Measurements from ENCODE around the gene CFAP69. TPM values are rescaled to one million over a fixed set of nuclear protein-coding genes. Genes with fewer than 3 reads are reported as not detected.
"Not testable (repeated sequence)": the region's sequence is repeated elsewhere in the genome, so short reads cannot be mapped to it uniquely, and the experiment has no call there.

Gene CFAP69
- total RNA-seq, 1 experiment from 2014 or later: 4.1 TPM

GRCh38 chr7:90251304-90251635 is 6.3 kb downstream of the CFAP69 start (continued):
- TF ChIP-seq SP1 (IDR thresholded peaks at IDR 0.05; ENCODE audit: low read depth) (no peak), POLR2A (IDR thresholded peaks at IDR 0.05; ENCODE audit: borderline replicate concordance, extremely low read depth, insufficient read depth, insufficient read length) (no peak)

GRCh38 chr7:90256011-90256410 is 11.0 kb downstream of the CFAP69 start:
- RAD21 ChIA-PET (ENCODE audit: low non-redundant PET in 1 of 2, low total read pairs in 2 of 2, uncharacterized antibody in 2 of 2, unreplicated experiment in 2 of 2); CTCF ChIA-PET; DNase-seq (ENCODE audit: low read depth, low spot score): not testable (repeated sequence)

GRCh38 chr7:90256778-90257177 is 11.8 kb downstream of the CFAP69 start:
- RAD21 ChIA-PET (ENCODE audit: low non-redundant PET in 1 of 2, low total read pairs in 2 of 2, uncharacterized antibody in 2 of 2, unreplicated experiment in 2 of 2): no interaction called here
- Histone ChIP-seq H2AFZ (ENCODE audit: low read depth, low read length, poor library complexity, severe bottlenecking) (no peak overlapping the region), H3K9ac (ENCODE audit: low read length) (no peak overlapping the region), H3K79me2 (ENCODE audit: insufficient read depth, low read length) (no peaks in the 10 kb centered on the region), H3K4me1 (ENCODE audit: control insufficient read depth in 1 of 2, insufficient read depth in 2 of 2, low read length in 2 of 2) (no peaks in the 10 kb centered on the region), H3K27ac (ENCODE audit: low read depth, low read length) (no peak overlapping the region), H3K36me3 (ENCODE audit: control insufficient read depth in 1 of 2, insufficient read depth in 2 of 2, low read length in 2 of 2) (no peaks in the 10 kb centered on the region), H3K4me2 (ENCODE audit: low read length) (no peak overlapping the region), H3K4me3 (replicated peaks in 1 of 2; ENCODE audit: low read depth in 1 of 2, low read length in 2 of 2) (no peak overlapping the region), H3K9me3 (ENCODE audit: control insufficient read depth in 1 of 2, insufficient read depth in 1 of 2, low read depth in 1 of 2, low read length in 2 of 2) (no peaks in the 10 kb centered on the region), H3K27me3 (ENCODE audit: insufficient read depth, low read length) (no peaks in the 10 kb centered on the region), H3K9me2 (ENCODE audit: insufficient read depth) (no peaks in the 10 kb centered on the region), H4K20me1 (ENCODE audit: insufficient read depth) (no peaks in the 10 kb centered on the region)
- intact Hi-C loops (cut with micrococcal nuclease): no loop called here
- CTCF ChIA-PET: no interaction called here
- TF ChIP-seq EZH2phosphoT487 (IDR thresholded peaks at IDR 0.05; ENCODE audit: borderline replicate concordance) (no peak), SRF (IDR thresholded peaks at IDR 0.05; ENCODE audit: low read depth) (no peak), ELF1 (IDR thresholded peaks at IDR 0.05; ENCODE audit: borderline replicate concordance, low read depth) (no peak), SP1 (IDR thresholded peaks at IDR 0.05; ENCODE audit: low read depth) (no peak), EZH2 (IDR thresholded peaks at IDR 0.05) (no peak), ZFX (IDR thresholded peaks at IDR 0.05) (no peak), YY1 (IDR thresholded peaks at IDR 0.05; ENCODE audit: extremely low read depth, insufficient replicate concordance, low read depth, low read length) (no peak), RAD21 (IDR thresholded peaks at IDR 0.05; ENCODE audit: low read depth) (no peak), EGR1 (IDR thresholded peaks at IDR 0.05; ENCODE audit: low read depth) (no peak), CEBPB (IDR thresholded peaks at IDR 0.05; ENCODE audit: low read depth) (no peak), POLR2A (IDR thresholded peaks at IDR 0.05; ENCODE audit: borderline replicate concordance, extremely low read depth, insufficient read depth, insufficient read length) (no peak), TCF7L2 (IDR thresholded peaks at IDR 0.05; ENCODE audit: borderline replicate concordance, extremely low read depth, insufficient read depth, insufficient read length) (no peak)
- ATAC-seq (no peak), DNase-seq (ENCODE audit: low read depth, low spot score) (no peak)
- POLR2A ChIA-PET: no interaction called here
- BruUV-seq (replicated peaks): no TSS peak

More at GRCh38 chr7:90256011-90256410, 11.0 kb downstream of the CFAP69 start:
- H3K4me2 ChIP-seq (ENCODE audit: low read length); H3K9me2 ChIP-seq (ENCODE audit: insufficient read depth); H3K4me3 ChIP-seq (replicated peaks in 1 of 2; ENCODE audit: low read depth in 1 of 2, low read length in 2 of 2); H3K27me3 ChIP-seq (ENCODE audit: insufficient read depth, low read length); H4K20me1 ChIP-seq (ENCODE audit: insufficient read depth); H3K4me1 ChIP-seq (ENCODE audit: control insufficient read depth in 1 of 2, insufficient read depth in 2 of 2, low read length in 2 of 2); H3K36me3 ChIP-seq (ENCODE audit: control insufficient read depth in 1 of 2, insufficient read depth in 2 of 2, low read length in 2 of 2); H3K27ac ChIP-seq (ENCODE audit: low read depth, low read length); BruUV-seq (replicated peaks); intact Hi-C loops (cut with micrococcal nuclease); H2AFZ ChIP-seq (ENCODE audit: low read depth, low read length, poor library complexity, severe bottlenecking); ATAC-seq; H3K79me2 ChIP-seq (ENCODE audit: insufficient read depth, low read length); POLR2A ChIA-PET; H3K9me3 ChIP-seq (ENCODE audit: control insufficient read depth in 1 of 2, insufficient read depth in 1 of 2, low read depth in 1 of 2, low read length in 2 of 2); H3K9ac ChIP-seq (ENCODE audit: low read length): not testable (repeated sequence)
